Hypothalamus (tissue), 51 donors: ENCODE measurements around the gene VAMP5.
A peak's percentile ranks its signal among the peaks of the same experiment; 100 is the strongest.
"Not testable (repeated sequence)": the region's sequence is repeated elsewhere in the genome, so short reads cannot be mapped to it uniquely, and the experiment has no call there.

Experiments
- DNase-seq, 51 donors: peaks; one replicate each; lab custom pipeline; 2025; lab: John Stamatoyannopoulos, UW

Gene VAMP5, protein sequence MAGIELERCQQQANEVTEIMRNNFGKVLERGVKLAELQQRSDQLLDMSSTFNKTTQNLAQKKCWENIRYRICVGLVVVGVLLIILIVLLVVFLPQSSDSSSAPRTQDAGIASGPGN

DNA sequence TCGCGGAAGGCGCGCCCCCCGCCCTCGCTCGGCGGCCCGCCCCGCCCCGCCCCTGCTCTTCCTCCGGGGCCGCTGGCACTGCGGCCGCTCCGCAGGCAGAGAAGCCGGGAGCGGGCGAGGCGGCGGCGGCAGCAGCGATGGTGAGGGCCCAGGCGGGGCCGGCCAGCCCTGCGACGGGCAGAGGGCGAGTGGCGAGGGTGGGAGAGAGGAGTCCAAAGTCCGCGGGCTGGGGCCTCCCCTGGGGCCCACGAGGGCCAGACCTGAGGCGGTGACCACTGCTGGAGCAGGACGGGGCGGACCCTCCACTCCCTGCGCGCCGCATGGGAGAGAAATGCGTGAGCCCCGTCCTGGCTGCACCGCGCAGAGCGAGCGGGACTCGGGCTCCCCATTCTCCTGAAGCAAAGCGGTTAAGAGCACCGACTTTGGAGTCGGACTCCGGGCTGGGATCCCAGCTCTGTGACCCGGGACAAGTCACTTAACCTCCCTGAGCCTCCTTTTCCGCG, at the start of gene VAMP5:
Gene VAMP5, plus strand, starts transcription at position 78 of the 503 bp plus-strand sequence. Its CDS starts 60 bp downstream, at position 138.
- peak in 8 of 51 donors; percentile 19 to 53 (median 26) for DNase-seq

DNA sequence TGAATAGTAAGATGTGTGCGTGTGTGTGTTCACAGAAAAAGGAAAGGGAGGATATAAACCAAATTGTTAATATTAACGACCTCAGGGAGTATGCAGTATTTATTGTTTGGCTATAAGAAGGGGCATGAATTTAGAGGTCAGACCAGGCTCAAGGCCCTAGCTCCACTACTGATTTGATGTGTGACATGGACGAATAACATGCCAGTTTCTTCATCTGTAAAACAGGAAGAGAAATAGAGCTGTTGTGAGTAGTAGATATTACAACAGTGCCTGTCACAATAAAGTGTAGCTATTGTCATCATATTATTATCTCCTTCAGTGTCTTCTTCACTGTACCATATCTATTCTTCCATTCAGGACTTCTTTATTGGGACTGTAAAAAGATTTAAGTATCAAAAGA, 49.4 kb upstream of the VAMP5 start:
- no peak for DNase-seq

- peak in 2 of 51 donors; percentile 7 to 34 for DNase-seq
Measured at GRCh38 chr2:85536479-85536878, 47.8 kb upstream of the VAMP5 start.

- peak in 46 of 51 donors; percentile 11 to 84 (median 53) for DNase-seq
Measured at GRCh38 chr2:85537600-85538506, 46.4 kb upstream of the VAMP5 start.

DNA sequence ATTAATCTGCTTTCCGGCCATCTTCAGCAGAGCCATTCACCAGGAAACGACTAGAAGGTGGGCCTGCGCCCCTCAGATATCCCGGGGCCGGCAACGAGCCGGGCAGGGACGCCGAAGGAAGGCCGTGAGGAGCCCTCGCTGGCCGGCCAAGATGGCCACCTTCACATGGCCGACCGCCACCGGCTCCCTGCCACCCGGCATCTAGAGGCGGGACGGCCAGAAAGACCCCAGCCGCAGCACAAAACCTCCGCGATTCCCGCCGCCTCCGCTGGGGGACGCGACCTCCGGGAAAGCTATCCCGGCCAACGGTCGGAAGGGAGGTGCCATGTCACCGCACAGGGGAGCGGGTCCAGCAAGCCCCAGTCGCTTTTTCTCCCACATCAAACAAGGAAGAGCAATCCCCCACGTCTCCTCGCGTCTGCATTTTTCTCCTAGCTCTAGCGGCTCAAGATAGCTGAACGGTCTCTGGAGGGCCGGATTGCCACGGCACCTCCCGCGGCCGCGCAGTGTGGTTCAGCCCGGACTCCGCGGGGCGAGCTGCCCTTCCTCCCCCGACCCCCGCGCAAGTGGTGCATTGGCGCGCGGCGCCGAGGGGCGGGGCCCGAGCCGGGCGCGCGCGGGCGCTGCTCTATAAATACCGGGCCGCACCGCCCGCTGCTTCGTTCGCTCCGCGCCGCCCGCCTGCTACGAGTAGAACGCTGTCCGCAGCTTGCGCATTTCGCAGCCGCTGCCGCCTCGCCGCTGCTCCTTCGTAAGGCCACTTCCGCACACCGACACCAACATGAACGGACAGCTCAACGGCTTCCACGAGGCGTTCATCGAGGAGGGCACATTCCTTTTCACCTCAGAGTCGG, 45.5 kb upstream of the VAMP5 start, which contains the start of gene MAT2A:
Gene MAT2A, plus strand, starts transcription at position 662 of the 854 bp plus-strand sequence. Its CDS starts 120 bp downstream, at position 782.
- peak; percentile 79 to 99 (median 92) for DNase-seq

DNA sequence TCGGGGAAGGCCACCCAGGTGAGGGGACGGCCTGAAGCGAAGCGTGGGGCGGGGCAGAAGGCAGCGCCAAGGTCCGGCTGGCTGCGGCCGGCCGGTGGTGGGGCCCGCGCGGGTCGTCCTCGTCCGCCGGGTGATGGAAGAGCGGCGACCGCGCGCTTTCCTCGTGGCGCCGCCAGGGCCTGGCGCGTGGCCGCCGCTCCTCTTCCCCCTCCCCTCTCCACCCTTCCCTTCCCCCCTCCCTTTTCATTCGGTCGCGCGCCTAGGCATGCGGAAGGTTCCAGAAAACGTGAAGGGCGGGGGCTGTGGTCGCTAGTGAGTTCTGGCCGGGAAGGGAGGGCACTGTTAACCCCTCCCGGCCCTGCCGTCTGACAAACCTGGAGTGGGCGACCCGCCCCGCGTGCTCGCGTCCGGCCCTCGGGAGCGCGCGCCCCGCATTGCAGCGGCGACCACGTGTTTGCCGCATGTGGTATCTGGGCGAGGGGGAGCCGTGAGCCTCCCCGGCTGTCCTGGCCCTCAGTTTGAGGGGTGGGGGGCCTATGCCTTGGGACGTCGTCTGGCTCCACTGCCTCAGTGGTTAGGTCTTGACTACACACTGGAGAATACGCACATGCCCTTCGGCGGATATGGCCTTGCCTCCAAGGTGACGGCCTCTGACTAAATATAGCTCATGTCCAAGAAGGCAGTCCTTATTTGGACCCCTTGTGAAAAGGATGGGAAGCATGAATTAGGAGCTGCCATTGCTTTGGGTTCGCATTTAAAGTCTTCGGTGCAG, 44.7 kb upstream of the VAMP5 start:
- peak in 47 of 51 donors; percentile 13 to 88 (median 61) for DNase-seq

DNA sequence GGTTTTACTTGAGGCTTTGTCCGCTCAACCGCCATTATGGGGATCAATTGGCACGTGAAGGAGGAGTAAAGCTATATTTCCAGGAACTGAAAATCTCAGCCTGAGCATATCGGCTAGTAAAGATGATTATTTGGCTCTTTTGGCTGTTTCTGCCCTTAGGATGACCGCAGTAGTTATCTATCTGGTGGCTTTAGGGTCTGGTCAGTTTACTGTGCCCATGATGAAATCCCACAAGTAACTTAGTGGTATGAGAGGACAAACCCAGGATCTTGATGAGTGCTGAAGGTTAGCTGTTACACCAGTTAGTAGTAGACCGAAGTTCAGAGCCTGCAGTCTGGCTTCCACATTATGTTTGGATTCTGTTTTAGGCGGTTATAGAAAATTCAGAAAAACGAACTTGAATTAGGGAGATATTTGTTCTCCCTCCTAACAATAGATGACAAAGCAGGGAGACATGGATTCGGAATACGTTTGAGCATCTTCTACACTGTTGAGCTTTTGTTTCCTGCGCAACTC, 44.0 kb upstream of the VAMP5 start:
- no peak for DNase-seq

- no peak for DNase-seq
Measured at GRCh38 chr2:85541262-85541661, 43.0 kb upstream of the VAMP5 start.

- no peak for DNase-seq
Measured at GRCh38 chr2:85541753-85542457, 42.3 kb upstream of the VAMP5 start.

DNA sequence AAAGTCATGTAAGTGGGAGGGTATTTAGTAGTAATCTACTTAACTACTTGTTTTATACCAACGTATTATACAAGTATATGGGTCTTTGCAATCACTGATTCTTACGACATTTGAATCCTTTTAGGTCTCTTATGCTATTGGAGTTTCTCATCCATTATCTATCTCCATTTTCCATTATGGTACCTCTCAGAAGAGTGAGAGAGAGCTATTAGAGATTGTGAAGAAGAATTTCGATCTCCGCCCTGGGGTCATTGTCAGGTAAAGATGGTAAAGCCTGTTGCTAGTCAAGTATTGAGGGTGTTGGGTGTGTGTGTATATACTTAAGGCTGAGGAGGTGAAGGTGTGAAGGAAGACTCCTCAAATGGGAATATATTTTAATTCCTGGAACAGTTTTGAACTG, 41.5 kb upstream of the VAMP5 start:
- no peak for DNase-seq

GRCh38 chr2:85544254-85544691, 40.0 kb upstream of the VAMP5 start:
- not testable (repeated sequence) for DNase-seq

DNA sequence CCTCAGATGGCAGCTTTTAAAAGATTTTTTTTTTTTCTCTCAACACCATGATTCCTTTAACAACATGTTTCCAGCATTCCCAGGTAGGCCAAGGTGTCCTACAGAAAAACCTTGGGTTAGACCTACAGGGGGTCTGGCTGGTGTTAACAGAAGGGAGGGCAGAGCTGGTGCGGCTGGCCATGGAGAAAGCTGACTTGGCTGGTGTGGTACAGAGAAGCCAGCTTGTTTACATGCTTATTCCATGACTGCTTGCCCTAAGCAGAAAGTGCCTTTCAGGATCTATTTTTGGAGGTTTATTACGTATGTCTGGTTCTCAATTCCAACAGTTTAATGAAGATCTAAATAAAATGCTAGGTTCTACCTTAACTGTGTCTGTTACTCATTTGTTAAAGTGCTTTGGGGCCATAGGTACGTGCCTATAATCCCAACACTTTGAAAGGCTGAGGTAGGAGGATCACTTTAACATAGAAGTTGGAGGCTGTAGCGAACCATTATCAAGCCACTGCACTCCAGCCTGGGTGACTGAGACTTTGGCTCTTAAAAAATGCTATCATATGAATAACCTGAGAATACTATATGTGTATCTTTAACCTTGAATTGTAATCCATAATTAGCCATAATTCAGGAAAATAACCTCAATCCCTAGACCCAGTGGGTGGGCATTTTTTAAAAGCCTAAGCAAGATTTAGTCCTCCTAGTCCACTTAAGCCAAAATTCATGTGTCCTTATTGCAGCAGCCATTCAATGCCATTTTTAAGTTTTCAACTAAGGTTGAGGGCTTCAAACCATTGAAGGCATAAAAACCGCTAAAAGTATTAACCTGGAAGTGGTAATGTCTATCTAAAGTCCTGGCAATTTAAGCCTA, 39.1 kb upstream of the VAMP5 start:
- not testable (repeated sequence) for DNase-seq

DNA sequence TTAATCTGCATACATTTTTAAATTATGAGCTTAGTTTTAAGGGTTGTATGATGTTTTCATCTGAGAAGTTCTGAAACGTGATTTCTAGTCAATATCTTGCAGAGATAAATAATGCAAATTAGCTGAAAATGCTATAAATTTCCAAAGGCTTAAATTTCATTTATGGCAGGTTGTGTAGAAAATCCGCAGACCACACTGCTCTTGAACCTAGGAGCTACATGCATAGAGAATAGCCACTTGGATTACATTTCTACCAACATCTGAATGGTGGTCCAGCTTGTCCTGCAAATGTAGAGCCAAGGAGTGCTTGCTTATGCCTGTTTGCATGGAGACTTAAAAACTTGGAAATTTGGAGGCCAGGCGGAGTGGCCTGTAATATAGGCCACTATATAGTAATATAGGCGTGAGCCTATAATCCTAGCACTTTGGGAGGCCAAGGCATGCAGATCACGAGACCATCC, 38.4 kb upstream of the VAMP5 start:
- no peak for DNase-seq

- DNase-seq: no peak
Measured at GRCh38 chr2:85547089-85547858, 37.0 kb upstream of the VAMP5 start.

DNA sequence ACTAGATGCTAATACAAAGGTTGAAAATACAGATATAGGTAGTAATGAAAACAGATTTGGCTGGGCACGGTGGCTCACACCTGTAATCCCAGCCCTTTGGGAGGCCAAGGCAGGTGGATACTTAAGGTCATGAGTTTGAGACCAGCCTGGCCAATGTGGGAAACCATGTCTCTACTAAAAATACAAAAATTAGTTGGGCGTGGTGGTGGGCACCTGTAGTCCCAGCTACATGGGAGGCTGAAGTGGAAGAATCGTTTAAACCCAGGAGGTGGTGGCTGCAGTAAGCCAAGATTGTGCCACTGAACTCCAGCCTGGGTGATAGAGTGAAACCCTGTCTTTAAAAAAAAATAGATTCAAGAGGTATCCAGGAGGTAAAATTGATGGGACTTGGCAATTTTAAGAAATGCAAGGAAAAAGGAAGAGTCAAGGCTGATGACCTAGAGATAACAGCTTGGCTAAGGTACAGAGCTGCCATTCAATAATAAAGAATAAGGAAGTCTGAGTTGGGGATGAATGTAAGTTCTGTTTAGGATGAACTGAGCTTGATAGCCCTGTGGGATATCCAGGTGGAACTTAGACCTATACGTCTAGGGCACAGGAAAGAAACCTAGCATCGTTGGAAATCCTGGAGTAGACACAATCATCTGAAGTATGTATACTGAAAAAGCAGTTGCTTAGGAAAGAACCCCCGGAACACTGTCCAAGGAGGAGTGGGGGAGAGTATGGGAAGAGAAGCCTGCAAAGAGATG, 36.2 kb upstream of the VAMP5 start:
- DNase-seq: no peak

DNA sequence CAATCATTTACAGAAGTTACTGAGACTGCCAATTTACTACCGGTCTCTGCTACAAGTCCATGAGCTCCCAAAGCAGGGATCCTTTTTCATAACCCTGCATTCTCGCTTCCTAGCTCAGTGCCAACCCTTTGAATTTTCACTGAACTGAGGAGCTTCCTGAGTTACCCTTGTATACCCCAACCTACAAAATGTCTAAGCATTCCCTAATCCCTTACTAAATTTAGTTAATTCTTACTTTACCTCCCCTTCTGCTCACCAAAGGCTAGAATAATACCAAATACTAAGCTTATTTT, 35.7 kb upstream of the VAMP5 start:
- no peak for DNase-seq

- no peak for DNase-seq
Measured at GRCh38 chr2:85549095-85549494, 35.1 kb upstream of the VAMP5 start.
